Endothelial cell of umbilical vein (primary cell): ENCODE results near the gene KLF13. TPM values are rescaled to one million over a fixed set of nuclear protein-coding genes. Genes with fewer than 3 reads are reported as not detected.

ENCODE experiments used
- BruUV-seq: library from RNA; stranded (reverse); fragments of 400-500 nt; replicated peaks from 2 replicates; lab custom pipeline; 2021; lab: Mats Ljungman, UMichigan
- CTCF ChIA-PET: fragments of 300-600, 350-600 bp; sonication (Branson Sonifier 250); formaldehyde crosslinking; loops from one replicate; lab custom pipeline; 2021; ENCODE audit warnings: antibody characterized with exemption, inconsistent platforms; lab: Charles Lee
- POLR2A ChIA-PET: fragments of 300-600, 350-600 bp; sonication (Branson Sonifier 250); formaldehyde crosslinking; loops from one replicate; lab custom pipeline; 2021; ENCODE audit warnings: antibody characterized with exemption, inconsistent platforms; lab: Charles Lee
- DNase-seq: peaks from one replicate; pipeline ENCODE4 v3.0.0-alpha.2; 2011; ENCODE audit warnings: low read depth, low spot score
- FAIRE-seq: peaks from 2 replicates; lab custom pipeline; 2011; peaks lifted over from hg19 to GRCh38; lab: Jason Lieb, UNC
- H2AFZ ChIP-seq: 2 replicates; pipeline ENCODE4 v1.6.0; 2012; ENCODE audit warnings: low read depth, low read length, control low read depth, inconsistent platforms
- H3K27ac ChIP-seq: 2 replicates; pipeline ENCODE4 v1.5.1; 2011; ENCODE audit warnings: low read depth, mild to moderate bottlenecking, control low read depth, low read length, moderate library complexity; ENCODE audit not compliant: insufficient read depth
- H3K27me3 ChIP-seq, 2 experiments: 2 replicates each; pipeline versions ENCODE4 v1.6.0 to v1.6.1; 2011; ENCODE audit warnings: low read length in 2 of 2, mixed read lengths in 1 of 2; ENCODE audit not compliant: control insufficient read depth in 2 of 2, insufficient read depth in 2 of 2
- H3K36me3 ChIP-seq, 2 experiments: 2 replicates in 1 of 2; 3 replicates in 1 of 2; pipeline ENCODE4 v1.5.1; 2011; ENCODE audit warnings: low read length in 2 of 2, mild to moderate bottlenecking in 1 of 2, moderate library complexity in 1 of 2; ENCODE audit not compliant: control insufficient read depth in 2 of 2, insufficient read depth in 2 of 2; ENCODE audit errors: extremely low read depth in 1 of 2
- H3K4me1 ChIP-seq: 3 replicates; pipeline ENCODE4 v1.5.1; 2011; ENCODE audit warnings: mild to moderate bottlenecking, low read length; ENCODE audit not compliant: control insufficient read depth, insufficient read depth; ENCODE audit errors: extremely low read depth
- H3K4me2 ChIP-seq: 2 replicates; pipeline ENCODE4 v1.6.1; 2011; ENCODE audit warnings: low read length, control low read depth, mixed read lengths; ENCODE audit not compliant: insufficient read depth
- H3K4me3 ChIP-seq, 3 experiments: fragments of 200-600 bp in 1 of 3; sonication (generic), shearing (Covaris generic) in 1 of 3; replicated peaks in 1 of 3; 2 replicates each; pipeline ENCODE4 v1.5.1; 2011 to 2016; ENCODE audit warnings: control low read depth in 3 of 3, low read length in 3 of 3, mild to moderate bottlenecking in 2 of 3, inconsistent platforms in 1 of 3, low read depth in 1 of 3, moderate library complexity in 1 of 3; ENCODE audit not compliant: insufficient read depth in 1 of 3
- H3K79me2 ChIP-seq: 2 replicates; pipeline ENCODE4 v1.6.0; 2012; ENCODE audit warnings: low read length, inconsistent platforms; ENCODE audit not compliant: control insufficient read depth, insufficient read depth
- H3K9ac ChIP-seq: replicated peaks from 2 replicates; pipeline ENCODE3; 2011; ENCODE audit warnings: low read length, control low read depth; ENCODE audit not compliant: insufficient read depth; ENCODE audit errors: extremely low read depth
- H3K9me1 ChIP-seq: replicated peaks from 3 replicates; pipeline ENCODE4 v1.6.0; 2011; ENCODE audit warnings: mild to moderate bottlenecking, low read length; ENCODE audit not compliant: control insufficient read depth, insufficient read depth; ENCODE audit errors: extremely low read depth
- H3K9me3 ChIP-seq: replicated peaks from 2 replicates; pipeline ENCODE4 v1.5.1; 2012; ENCODE audit warnings: low read length, inconsistent platforms; ENCODE audit not compliant: control insufficient read depth, insufficient read depth
- H4K20me1 ChIP-seq: replicated peaks from 2 replicates; pipeline ENCODE3; 2011; ENCODE audit warnings: mild to moderate bottlenecking, low read length; ENCODE audit not compliant: control insufficient read depth, insufficient read depth; ENCODE audit errors: extremely low read depth
- EZH2 ChIP-seq: IDR thresholded peaks from 2 replicates; pipeline ENCODE4 v1.6.1; 2012; ENCODE audit warnings: borderline replicate concordance, low read depth, mild to moderate bottlenecking, moderate library complexity, low read length, inconsistent platforms; ENCODE audit not compliant: severe bottlenecking
- FOS ChIP-seq: IDR thresholded peaks from 2 replicates; pipeline ENCODE4 v1.6.1; 2011; ENCODE audit warnings: mild to moderate bottlenecking, low read length, moderate library complexity, borderline replicate concordance; ENCODE audit not compliant: insufficient read depth
- GATA2 ChIP-seq: IDR thresholded peaks from 2 replicates; pipeline ENCODE4 v1.7.0; 2011; ENCODE audit warnings: low read depth, mild to moderate bottlenecking, moderate library complexity, mixed read lengths, low read length; ENCODE audit not compliant: insufficient read length, insufficient read depth
- JUN ChIP-seq: IDR thresholded peaks from 2 replicates; pipeline ENCODE4 v1.6.1; 2011; ENCODE audit warnings: borderline replicate concordance, low read depth; ENCODE audit not compliant: insufficient read length, insufficient read depth
- MYC ChIP-seq: IDR thresholded peaks from one replicate; pipeline ENCODE4 v1.6.1; 2011; ENCODE audit warnings: mild to moderate bottlenecking, low read depth, low read length
- POLR2A ChIP-seq: IDR thresholded peaks from 2 replicates; pipeline ENCODE4 v1.6.1; 2012; ENCODE audit warnings: low read depth, mild to moderate bottlenecking, control low read depth, low read length
- POLR2AphosphoS5 ChIP-seq: IDR thresholded peaks from 2 replicates; pipeline ENCODE4 v1.6.1; 2012; ENCODE audit warnings: low read depth, mild to moderate bottlenecking, control low read depth, low read length, moderate library complexity; ENCODE audit not compliant: insufficient read depth
- dilution Hi-C: fragments of 300-500 bp; cut with MboI; formaldehyde crosslinking; loops from one replicate; pipeline ENCODE4 v1.15.0; 2019; ENCODE audit warnings: low sequenced_read_pairs; ENCODE audit not compliant: extremely low pct_ligation_motif_present
- intact Hi-C: fragments of 100-400 bp; cut with micrococcal nuclease; formaldehyde crosslinking; loops from one replicate; pipeline ENCODE4 v1.10.0; 2022
- polyA plus RNA-seq, 4 experiments: library from polyadenylated mRNA; depleted of rRNA in 3 of 4; stranded (reverse) in 3 of 4; unstranded in 1 of 4; fragments of >200 nt; gene quantifications; 2 replicates each; pipeline versions ENCODE4 v1.2.1 to v1.2.3, GENCODE V29; 2011 to 2012; ENCODE audit warnings: missing spikeins in 1 of 4
- total RNA-seq: library from RNA; stranded (reverse); gene quantifications from 2 replicates; pipeline ENCODE4 v1.2.3, GENCODE V29; 2021
- TF ChIP-seq, protein P1 (sequence below): IDR thresholded peaks from 2 replicates; pipeline ENCODE4 v1.6.1; 2011; ENCODE audit not compliant: insufficient read depth, insufficient read length
- TF ChIP-seq, protein P2 (sequence below), 2 donors: IDR thresholded peaks; 1 replicate in 1 of 2; 2 replicates in 1 of 2; pipeline ENCODE4 v1.5.1; 2011; ENCODE audit warnings: low read length in 2 of 2, mild to moderate bottlenecking in 2 of 2, moderate library complexity in 2 of 2, control low read depth in 1 of 2, inconsistent platforms in 1 of 2, low read depth in 1 of 2; ENCODE audit not compliant: insufficient read depth in 1 of 2; ENCODE audit errors: extremely low read depth in 1 of 2

KLF13 gene
- total and polyA plus RNA-seq, 2 donors (not counting 3 experiments of a cell fraction or from before 2014, with no cell fraction given) = 10.1 to 31.9 TPM

DNA sequence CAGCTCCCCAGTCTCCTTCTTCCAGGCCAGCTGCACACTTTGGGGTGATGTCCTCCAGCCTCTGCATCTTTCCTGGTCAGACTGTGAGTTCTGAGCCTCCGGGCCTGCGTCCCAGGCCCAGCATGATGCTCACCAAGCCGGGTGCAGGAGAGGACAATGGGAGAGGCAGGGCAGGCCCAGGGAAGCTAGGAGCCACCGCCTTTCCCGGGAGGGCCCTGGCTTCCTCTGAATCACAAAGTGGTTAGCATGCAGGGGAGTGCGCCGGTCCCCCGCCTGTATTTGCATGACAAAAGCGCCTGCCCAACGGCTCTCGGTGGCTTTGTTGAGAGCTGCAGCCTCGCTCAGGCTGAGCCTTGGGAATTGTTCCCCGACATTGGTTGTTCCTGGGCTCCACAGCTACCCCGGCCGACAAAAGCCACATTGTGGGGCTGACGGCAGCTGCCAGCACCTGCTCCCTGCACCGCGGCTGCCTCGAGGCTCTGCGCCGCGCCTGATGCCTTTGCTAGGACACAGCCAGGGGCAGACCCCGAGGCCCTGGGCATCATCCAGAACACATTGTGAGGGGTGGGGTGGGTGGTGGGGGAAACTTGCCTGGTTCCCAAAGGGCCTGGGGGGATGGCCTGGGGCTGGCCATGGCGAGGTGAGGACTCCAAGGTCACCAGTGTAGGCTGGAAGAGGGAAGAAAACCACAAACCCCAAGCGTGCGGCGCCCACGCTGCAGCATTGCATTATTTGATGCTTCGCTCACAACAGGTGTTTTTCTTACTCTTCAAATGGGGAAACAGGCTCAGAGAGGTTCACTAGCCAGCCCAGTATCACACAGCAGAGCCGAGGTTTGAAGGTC lies 20.0 kb upstream of the KLF13 start:
- intact Hi-C loops = no loop called here

More for the DNA sequence above, 20.0 kb upstream of the KLF13 start:
- Histone ChIP-seq H3K9ac (no peak overlapping the region), H3K9me1 (no peaks in the 10 kb centered on the region), H4K20me1 (no peaks in the 10 kb centered on the region), H3K27ac (no peak overlapping the region), H3K4me2 (no peak overlapping the region), H3K36me3 (no peaks in the 10 kb centered on the region), H3K4me3 (no peak overlapping the region), H3K4me1 (no peaks in the 10 kb centered on the region), H3K79me2 (no peaks in the 10 kb centered on the region), H3K9me3 (no peaks in the 10 kb centered on the region), H2AFZ (no peak overlapping the region), H3K27me3 (no peaks in the 10 kb centered on the region)
- no peak for DNase-seq
- ChIA-PET CTCF (interaction anchor here (1.5 kb wide), 1 partner anchor 184 kb away, joined by 4 read pairs; no protein-coding TSS in a partner anchor), POLR2A (no interaction called here)
- dilution Hi-C loops = loop anchor here (25.0 kb wide), 1 partner anchor 94 kb away; no protein-coding TSS in a partner anchor
- TF ChIP-seq, protein P1, sequence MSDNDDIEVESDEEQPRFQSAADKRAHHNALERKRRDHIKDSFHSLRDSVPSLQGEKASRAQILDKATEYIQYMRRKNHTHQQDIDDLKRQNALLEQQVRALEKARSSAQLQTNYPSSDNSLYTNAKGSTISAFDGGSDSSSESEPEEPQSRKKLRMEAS = no peak
- TF ChIP-seq EZH2 (no peak), MYC (no peak), GATA2 (no peak), JUN (no peak), POLR2AphosphoS5 (no peak), FOS (no peak), POLR2A (no peak)
- TF ChIP-seq, protein P2, sequence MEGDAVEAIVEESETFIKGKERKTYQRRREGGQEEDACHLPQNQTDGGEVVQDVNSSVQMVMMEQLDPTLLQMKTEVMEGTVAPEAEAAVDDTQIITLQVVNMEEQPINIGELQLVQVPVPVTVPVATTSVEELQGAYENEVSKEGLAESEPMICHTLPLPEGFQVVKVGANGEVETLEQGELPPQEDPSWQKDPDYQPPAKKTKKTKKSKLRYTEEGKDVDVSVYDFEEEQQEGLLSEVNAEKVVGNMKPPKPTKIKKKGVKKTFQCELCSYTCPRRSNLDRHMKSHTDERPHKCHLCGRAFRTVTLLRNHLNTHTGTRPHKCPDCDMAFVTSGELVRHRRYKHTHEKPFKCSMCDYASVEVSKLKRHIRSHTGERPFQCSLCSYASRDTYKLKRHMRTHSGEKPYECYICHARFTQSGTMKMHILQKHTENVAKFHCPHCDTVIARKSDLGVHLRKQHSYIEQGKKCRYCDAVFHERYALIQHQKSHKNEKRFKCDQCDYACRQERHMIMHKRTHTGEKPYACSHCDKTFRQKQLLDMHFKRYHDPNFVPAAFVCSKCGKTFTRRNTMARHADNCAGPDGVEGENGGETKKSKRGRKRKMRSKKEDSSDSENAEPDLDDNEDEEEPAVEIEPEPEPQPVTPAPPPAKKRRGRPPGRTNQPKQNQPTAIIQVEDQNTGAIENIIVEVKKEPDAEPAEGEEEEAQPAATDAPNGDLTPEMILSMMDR (IDR thresholded peaks at IDR 0.05; ENCODE audit: extremely low read depth in 1 of 2, insufficient read depth in 1 of 2, low read depth in 1 of 2, low read length in 2 of 2) = no peak
- FAIRE-seq = no peak
- BruUV-seq = no TSS peak
